DOHH2 (cell line): ENCODE measurements around the gene B4GALT1.

Source experiments
- CTCF ChIP-seq: fragments of 200-600 bp; sonication (generic); IDR thresholded peaks from one replicate; pipeline ENCODE4 v1.5.1; 2014; ENCODE audit warnings: antibody characterized with exemption, mild to moderate bottlenecking, low read depth, low read length; ENCODE audit not compliant: poor library complexity, severe bottlenecking
- EZH2phosphoT487 ChIP-seq: fragments of 200-600 bp; sonication (generic); IDR thresholded peaks from 2 replicates; pipeline ENCODE4 v1.6.1; 2017; ENCODE audit warnings: borderline replicate concordance, mild to moderate bottlenecking, antibody characterized with exemption, low read length, moderate library complexity, mixed read lengths

GRCh38 chr9:33184963-33185362, 17.8 kb upstream of the B4GALT1 start:
- TF ChIP-seq CTCF (no peak), EZH2phosphoT487 (no peak)
